Dedifferentiated amniotic fluid mesenchymal stem cell (primary cell): ENCODE results near the gene CXADR.
"Not testable (repeated sequence)": the region's sequence is repeated elsewhere in the genome, so short reads cannot be mapped to it uniquely, and the experiment has no call there.

ENCODE experiments used
- DNase-seq: peaks from one replicate; pipeline ENCODE4 v3.0.0-alpha.2; 2016; ENCODE audit errors: extremely low spot score

Gene CXADR

GRCh38 chr21:17512253-17513213 is at the start of gene CXADR:
TSS of gene CXADR (plus strand) at chr21:17513043. CDS start at chr21:17513130, 87 bp downstream.
- no peak for DNase-seq

DNA sequence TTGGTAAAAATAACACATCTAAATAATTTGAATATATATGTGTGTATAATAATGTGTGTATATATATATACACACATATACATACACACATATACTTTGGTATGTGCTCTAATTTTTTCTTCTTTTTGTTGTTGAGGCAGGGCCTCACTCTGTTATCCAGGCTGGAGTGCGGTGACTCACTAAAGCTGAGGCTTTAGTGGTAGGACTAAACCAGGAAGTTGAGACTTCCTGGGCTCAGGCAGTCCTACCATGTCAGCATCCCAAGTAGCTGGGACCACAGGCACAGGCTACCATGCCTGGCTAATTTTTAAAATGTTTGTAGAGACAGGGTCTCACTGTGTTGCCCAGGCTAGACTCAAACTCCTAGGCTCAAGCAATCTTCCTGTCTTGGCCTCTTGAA is 46.7 kb upstream of the CXADR start:
- DNase-seq = peak; percentile 14

GRCh38 chr21:17467392-17467791 is 45.5 kb upstream of the CXADR start:
- DNase-seq = no peak

GRCh38 chr21:17467829-17468228 is 45.0 kb upstream of the CXADR start:
- DNase-seq = peak; percentile 12

GRCh38 chr21:17468698-17469097 is 44.1 kb upstream of the CXADR start:
- DNase-seq = no peak

DNA sequence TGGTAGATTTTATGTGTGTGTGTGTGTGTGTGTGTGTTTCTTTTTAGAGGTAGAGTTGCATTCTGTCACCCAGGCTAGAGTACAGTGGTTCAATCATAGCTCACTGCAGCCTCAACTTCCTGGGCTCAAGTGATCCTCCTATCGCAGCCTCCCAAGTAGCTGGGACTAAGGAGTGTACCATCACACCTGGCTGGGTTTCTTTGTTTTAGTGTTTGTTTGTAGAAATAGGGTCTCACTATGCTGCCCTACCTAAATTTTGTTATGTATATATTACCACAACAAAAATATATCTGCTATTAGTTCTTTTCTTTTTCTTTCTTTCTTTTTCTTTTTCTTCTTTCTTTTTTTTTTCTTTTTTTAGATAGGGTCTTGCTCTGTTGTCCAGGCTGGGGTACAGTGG is 43.1 kb upstream of the CXADR start:
- DNase-seq = no peak

DNA sequence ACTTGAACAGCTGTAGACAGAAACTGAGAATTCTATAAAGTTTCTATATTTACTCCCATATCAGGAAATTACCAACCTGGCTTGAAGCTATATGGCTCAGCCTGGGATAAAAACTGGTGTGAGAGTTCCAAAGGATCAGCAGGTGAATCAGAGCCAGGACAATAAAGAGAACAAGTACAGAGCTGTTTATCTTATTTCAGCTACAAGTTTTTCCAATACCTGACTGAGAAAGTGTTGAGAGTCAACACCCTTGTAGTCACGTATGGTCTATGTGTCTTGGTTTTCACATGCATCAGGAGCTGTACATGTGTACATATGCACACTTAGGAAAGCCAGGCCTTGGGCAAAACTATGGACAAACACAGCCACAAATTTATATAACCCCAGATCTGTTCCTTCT is 40.7 kb upstream of the CXADR start:
- DNase-seq = no peak

DNA sequence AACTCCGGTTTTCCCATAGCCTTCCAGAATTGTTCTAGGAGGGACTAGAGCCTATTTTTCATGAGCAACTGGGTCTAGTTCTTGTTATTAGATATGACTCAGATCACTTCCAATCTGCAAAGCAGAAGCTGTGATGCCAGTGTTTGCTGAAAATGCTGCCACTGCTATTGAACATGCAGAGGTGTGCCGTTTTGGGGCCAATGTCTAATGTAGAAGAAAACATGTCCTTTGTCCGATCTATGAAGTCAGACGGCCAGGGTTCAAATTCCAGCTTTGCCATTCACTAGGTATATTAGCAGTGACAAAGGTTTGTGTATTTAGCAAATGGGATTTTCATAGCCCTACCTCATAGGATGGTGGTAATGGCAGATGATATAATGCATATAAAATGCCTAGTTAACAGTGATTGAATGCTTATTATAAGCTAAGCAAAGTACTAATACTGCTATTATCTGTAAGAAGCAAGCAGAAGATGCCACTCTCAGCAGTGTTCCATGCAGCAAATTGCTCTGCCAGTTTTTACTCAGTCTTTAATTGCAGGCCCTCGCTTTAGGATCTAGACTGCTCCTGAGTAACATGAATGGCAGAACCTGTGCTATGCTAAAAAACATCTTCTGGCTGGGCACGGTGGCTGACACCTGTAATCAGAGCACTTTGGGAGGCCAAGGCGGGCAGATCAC is 40.1 kb upstream of the CXADR start:
- DNase-seq = no peak

GRCh38 chr21:17476006-17476405 is 36.8 kb upstream of the CXADR start:
- no peak for DNase-seq

- not testable (repeated sequence) for DNase-seq
Observed at GRCh38 chr21:17478156-17478555, 34.7 kb upstream of the CXADR start.

GRCh38 chr21:17479606-17480005 is 33.2 kb upstream of the CXADR start:
- no peak for DNase-seq

- no peak for DNase-seq
Observed at GRCh38 chr21:17482928-17483327, 29.9 kb upstream of the CXADR start.

DNA sequence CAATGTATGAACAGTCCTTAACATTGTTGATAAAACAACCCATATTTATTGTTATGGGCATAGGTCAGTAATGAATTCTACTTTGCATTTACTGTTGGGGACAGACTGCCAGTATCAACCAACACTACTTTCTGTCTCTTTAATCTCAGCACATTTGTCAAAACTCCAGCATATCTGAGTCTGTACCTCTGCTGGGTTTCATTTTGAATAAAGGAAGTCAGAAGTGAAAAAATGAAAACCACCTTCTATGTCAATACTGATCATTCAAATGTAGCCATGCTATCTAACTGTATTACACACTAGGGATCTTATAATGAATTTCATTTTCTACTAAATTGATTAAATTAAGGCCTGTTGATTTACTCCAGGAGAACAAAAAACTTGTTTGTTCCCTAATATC is 24.2 kb upstream of the CXADR start:
- DNase-seq = no peak

DNA sequence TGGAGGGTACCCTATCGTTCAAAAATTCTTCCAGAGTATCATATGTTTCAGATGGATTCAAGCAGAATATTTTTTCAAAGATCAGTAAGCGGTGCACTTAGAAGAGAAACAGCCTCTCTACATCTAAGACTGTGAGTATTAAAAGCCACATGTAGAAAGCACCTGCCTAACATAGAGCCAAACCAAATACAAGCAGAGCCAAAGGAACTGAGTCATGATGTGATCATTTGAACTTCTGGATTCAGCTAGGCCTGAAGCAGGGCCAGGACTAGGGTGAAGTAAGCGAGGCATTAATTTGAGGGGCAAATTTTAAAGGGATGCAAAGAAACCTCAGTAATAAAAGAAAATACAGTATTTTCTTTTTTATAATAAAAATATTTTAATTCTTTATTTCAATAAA is 23.3 kb upstream of the CXADR start:
- not testable (repeated sequence) for DNase-seq

- DNase-seq = peak; percentile 94
Observed at GRCh38 chr21:17491716-17492414, 21.0 kb upstream of the CXADR start.

- DNase-seq = no peak
Observed at GRCh38 chr21:17492415-17493168, 20.3 kb upstream of the CXADR start.

- DNase-seq = no peak
Observed at GRCh38 chr21:17494051-17494450, 18.8 kb upstream of the CXADR start.

GRCh38 chr21:17495680-17496079 is 17.2 kb upstream of the CXADR start:
- DNase-seq = no peak

- DNase-seq = no peak
Observed at GRCh38 chr21:17497316-17497715, 15.5 kb upstream of the CXADR start.

- DNase-seq = no peak
Observed at GRCh38 chr21:17498586-17498985, 14.3 kb upstream of the CXADR start.

- DNase-seq = no peak
Observed at GRCh38 chr21:17501107-17502006, 11.5 kb upstream of the CXADR start.
